Effector memory CD8-positive, alpha-beta T cell (primary cell): Measurements from ENCODE around the gene ARHGEF17.
A peak's percentile ranks its signal among the peaks of the same experiment; 100 is the strongest.

Experiments
- ATAC-seq: fragments of 150-1000 bp; cut with Tn5 transposase; replicated peaks from 2 replicates; pipeline ENCODE4 v1.10.0; 2021; ENCODE audit warnings: mild to moderate bottlenecking, moderate library complexity
- DNase-seq, 3 experiments: peaks; one replicate each; pipeline ENCODE4 v3.0.0; 2021
- H3K27ac Mint-ChIP-seq, 2 donors: one replicate each; pipeline ENCODE4 v1.8.0; 2022; ENCODE audit warnings: mild to moderate bottlenecking in 2 of 2, mixed read lengths in 2 of 2, moderate library complexity in 2 of 2
- H3K27me3 Mint-ChIP-seq, 2 donors: one replicate each; pipeline ENCODE4 v1.8.0; 2022; ENCODE audit warnings: mixed read lengths in 2 of 2
- H3K36me3 Mint-ChIP-seq: one replicate; pipeline ENCODE4 v1.8.0; 2022; ENCODE audit warnings: mild to moderate bottlenecking, moderate library complexity, mixed read lengths; ENCODE audit not compliant: insufficient read depth
- H3K4me1 Mint-ChIP-seq, 2 donors: one replicate each; pipeline ENCODE4 v1.8.0; 2022; ENCODE audit warnings: low read depth in 2 of 2, mixed read lengths in 2 of 2
- H3K4me3 Mint-ChIP-seq, 2 donors: one replicate each; pipeline ENCODE4 v1.8.0; 2022; ENCODE audit warnings: mild to moderate bottlenecking in 2 of 2, mixed read lengths in 2 of 2, moderate library complexity in 2 of 2
- H3K9me3 Mint-ChIP-seq, 2 donors: one replicate each; pipeline ENCODE4 v1.8.0; 2022; ENCODE audit warnings: mixed read lengths in 2 of 2

The ARHGEF17 gene

DNA sequence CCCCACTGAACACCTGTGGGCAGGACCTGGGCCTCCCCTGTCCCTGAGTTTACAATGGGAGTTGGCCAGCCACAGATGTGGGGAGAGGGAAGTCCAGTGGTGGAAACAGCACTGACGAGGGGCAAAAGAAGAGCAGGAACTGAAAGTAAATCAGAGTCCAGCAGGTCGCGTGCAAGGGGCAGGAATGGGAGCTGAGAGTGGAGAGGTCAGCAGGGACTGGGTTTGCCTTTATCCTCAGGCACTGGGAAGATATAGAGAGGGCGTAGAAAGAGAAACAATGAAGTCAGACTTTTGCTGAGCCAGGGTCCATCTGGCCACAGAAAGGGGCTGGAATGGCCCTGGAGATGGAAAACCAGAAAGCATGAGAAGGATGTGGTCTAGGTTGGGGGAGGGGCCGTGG, 27.4 kb upstream of the ARHGEF17 start:
- DNase-seq: no peak
- H3K4me1 Mint-ChIP-seq: peaks cover 0 to 2% of the 10 kb centered on the region in 2 donors
- peaks cover 3% of the 10 kb centered on the region for H3K36me3 Mint-ChIP-seq
- H3K27me3 Mint-ChIP-seq: peaks cover 6 to 19% of the 10 kb centered on the region in 2 donors
- no peak overlapping the region for H3K27ac Mint-ChIP-seq
- no peak overlapping the region for H3K4me3 Mint-ChIP-seq
- no peak for ATAC-seq
- H3K9me3 Mint-ChIP-seq: no peaks in the 10 kb centered on the region

- H3K4me1 Mint-ChIP-seq: peaks cover 0 to 2% of the 10 kb centered on the region in 2 donors
- no peak for DNase-seq
- H3K9me3 Mint-ChIP-seq: no peaks in the 10 kb centered on the region
- no peak overlapping the region for H3K27ac Mint-ChIP-seq
- H3K27me3 Mint-ChIP-seq: peaks cover 6 to 19% of the 10 kb centered on the region in 2 donors
- peaks cover 3% of the 10 kb centered on the region for H3K36me3 Mint-ChIP-seq
- H3K4me3 Mint-ChIP-seq: no peak overlapping the region
- ATAC-seq: no peak
Measured at GRCh38 chr11:73281201-73281741, 26.8 kb upstream of the ARHGEF17 start.

DNA sequence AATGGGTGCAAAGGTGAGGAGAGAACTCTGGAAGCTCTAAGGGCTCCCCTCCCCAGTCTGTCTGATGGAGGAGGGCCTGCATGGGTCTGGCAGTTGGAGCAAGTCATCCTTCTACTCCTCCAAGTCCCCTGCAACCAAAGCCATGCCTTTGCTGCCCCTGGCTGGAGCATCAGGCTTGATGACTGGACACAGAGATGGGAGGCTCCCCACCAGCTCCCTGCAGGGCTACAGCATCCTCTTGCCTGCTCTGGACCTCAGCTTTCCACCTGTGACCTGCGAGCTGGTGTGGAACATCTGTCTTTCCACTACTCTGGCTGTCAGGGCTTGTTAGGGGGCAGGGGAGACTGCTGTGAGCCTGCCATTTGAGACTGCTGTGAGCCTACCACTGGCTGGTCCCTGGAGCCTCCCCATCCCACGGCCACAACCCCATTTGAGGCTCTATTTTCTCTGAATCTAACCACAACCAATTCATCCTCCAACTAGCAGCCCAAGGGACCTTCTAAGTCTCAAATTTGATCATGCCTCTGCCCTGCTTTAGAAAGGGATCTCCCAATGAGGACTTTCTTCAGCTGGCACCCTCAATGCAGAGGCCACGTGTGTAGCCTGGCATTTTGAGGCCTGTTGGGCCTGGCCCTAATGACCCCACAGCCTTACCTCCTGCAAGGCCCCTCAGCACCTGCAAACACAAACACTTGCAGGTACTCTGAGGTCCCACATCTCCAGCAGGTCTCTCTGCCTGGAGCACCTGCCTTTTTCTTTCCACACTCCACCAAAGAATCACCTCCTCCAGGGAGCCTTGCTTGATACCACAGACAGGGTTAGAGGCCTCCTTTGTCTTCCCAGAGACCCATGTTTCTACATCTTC, 26.0 kb upstream of the ARHGEF17 start:
- Mint-ChIP-seq H3K36me3 (peaks cover 3% of the 10 kb centered on the region), H3K4me1 (peaks cover 0 to 2% of the 10 kb centered on the region in 2 donors), H3K27ac (no peak overlapping the region), H3K9me3 (no peaks in the 10 kb centered on the region), H3K27me3 (peaks cover 6 to 23% of the 10 kb centered on the region in 2 donors), H3K4me3 (no peak overlapping the region)
- DNase-seq: no peak
- no peak for ATAC-seq

- Mint-ChIP-seq H3K27ac (no peak overlapping the region), H3K4me1 (peaks cover 0 to 3% of the 10 kb centered on the region in 2 donors), H3K36me3 (peaks cover 3% of the 10 kb centered on the region)
Measured at GRCh38 chr11:73283276-73284000, 24.6 kb upstream of the ARHGEF17 start.

GRCh38 chr11:73284106-73284505, 24.0 kb upstream of the ARHGEF17 start:
- ATAC-seq (no peak), DNase-seq (no peak)
- Mint-ChIP-seq H3K36me3 (peaks cover 3% of the 10 kb centered on the region), H3K9me3 (no peaks in the 10 kb centered on the region), H3K4me1 (peaks cover 0 to 7% of the 10 kb centered on the region in 2 donors), H3K4me3 (no peak overlapping the region), H3K27ac (no peak overlapping the region), H3K27me3 (peaks cover 6 to 26% of the 10 kb centered on the region in 2 donors)

More at GRCh38 chr11:73283276-73284000, 24.6 kb upstream of the ARHGEF17 start:
- no peak for ATAC-seq
- peaks cover 6 to 26% of the 10 kb centered on the region in 2 donors for H3K27me3 Mint-ChIP-seq
- no peaks in the 10 kb centered on the region for H3K9me3 Mint-ChIP-seq
- H3K4me3 Mint-ChIP-seq: no peak overlapping the region
- DNase-seq: no peak

DNA sequence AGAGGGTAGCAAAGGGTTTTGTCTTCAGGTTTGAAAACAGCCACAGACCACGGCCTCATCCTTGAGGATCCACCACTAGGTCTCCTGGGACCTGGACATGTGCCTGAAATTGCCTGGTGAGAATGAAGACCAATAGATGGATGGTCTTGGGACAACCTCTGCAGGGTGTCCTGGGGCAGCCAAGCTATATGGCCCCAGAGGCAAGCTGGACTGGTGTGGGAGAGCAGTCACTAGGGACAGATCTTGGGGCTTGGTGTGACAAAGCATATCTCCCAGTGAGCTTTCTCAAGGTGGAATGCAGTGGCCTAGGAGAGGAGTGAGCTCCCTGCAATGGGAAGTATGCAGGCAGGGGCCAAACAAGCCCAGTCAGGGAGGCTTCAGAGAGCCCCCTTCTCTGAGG, 22.4 kb upstream of the ARHGEF17 start:
- Mint-ChIP-seq H3K9me3 (no peaks in the 10 kb centered on the region), H3K36me3 (peaks cover 3% of the 10 kb centered on the region), H3K4me1 (peaks cover 0 to 8% of the 10 kb centered on the region in 2 donors), H3K27me3 (peaks cover 6 to 26% of the 10 kb centered on the region in 2 donors), H3K4me3 (no peak overlapping the region), H3K27ac (peak overlapping the region in 1 of 2 donors; percentile 42)
- DNase-seq (no peak), ATAC-seq (no peak)

DNA sequence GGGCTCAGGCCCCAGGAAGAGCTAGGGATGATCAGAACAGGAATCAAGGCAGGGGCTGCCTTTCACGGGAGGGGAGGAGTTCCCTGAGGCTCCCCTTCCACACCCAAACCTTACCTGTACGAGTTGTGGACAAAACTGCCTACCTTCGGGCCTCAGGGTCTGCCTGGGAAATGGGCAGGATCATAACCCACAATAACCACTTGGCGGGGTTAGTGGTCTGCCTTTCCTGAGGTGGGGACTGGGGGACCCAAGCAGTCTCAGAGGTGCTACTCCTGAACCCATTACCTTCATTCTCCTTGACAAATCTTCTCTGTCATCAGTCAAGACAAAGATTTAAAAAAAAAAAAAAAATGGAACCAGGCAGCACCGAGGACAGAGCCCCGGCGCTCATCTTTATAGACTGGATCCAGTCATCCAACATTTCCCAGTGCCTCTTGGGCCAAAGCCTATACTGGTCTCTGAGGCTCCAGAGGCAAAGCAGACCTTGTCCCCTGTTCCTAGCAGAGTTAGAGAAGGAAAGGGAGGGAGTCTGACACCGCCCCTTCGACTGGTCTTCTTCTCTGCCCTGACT, 21.8 kb upstream of the ARHGEF17 start:
- Mint-ChIP-seq H3K9me3 (no peaks in the 10 kb centered on the region), H3K36me3 (peaks cover 3% of the 10 kb centered on the region), H3K4me3 (no peak overlapping the region), H3K27me3 (peaks cover 6 to 26% of the 10 kb centered on the region in 2 donors), H3K27ac (peak overlapping the region in 1 of 2 donors; percentile 62), H3K4me1 (peaks cover 0 to 8% of the 10 kb centered on the region in 2 donors)
- DNase-seq (no peak), ATAC-seq (no peak)

- Mint-ChIP-seq H3K27me3 (peaks cover 0 to 18% of the 10 kb centered on the region in 2 donors), H3K4me1 (peaks cover 0 to 8% of the 10 kb centered on the region in 2 donors), H3K36me3 (no peaks in the 10 kb centered on the region), H3K9me3 (no peaks in the 10 kb centered on the region), H3K27ac (no peak overlapping the region), H3K4me3 (peak overlapping the region in 1 of 2 donors; percentile 16)
- no peak for DNase-seq
- ATAC-seq: no peak
Measured at GRCh38 chr11:73287400-73288101, 20.5 kb upstream of the ARHGEF17 start.

DNA sequence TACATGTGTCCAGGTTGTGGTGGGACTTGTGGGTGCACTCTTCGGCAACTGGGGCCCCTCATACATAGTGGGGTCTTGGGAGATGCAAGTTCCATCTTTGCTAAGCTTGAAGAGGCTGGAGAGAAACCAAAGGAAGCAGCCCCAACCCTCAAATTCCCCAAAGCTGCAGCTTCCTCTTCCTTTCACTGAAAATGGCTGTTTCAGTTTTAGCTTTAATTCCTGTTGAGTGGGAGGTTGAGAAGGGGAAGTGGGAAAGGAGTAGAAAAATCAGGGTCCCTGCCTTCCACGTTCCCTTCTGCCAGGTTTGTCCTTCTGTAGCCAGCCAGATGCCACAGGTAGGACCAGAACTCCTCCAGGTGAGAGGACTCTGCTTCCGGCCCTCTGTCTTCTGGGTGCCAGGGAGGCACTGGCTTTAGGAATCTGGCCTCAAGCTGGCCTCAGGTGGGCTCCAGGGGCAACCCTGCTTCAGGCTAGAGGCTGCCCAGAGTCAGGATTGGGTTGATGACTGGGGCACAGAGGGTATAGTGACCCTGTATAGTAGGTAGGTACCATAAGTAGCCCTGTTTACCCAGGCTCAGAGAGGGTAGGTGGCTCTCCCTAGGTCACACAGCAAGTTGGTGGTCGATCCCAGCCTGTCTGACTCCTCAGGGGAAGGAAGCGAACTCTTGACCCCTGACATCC, 19.7 kb upstream of the ARHGEF17 start:
- Mint-ChIP-seq H3K4me3 (peak overlapping the region in 1 of 2 donors; percentile 16), H3K9me3 (no peaks in the 10 kb centered on the region), H3K27ac (no peak overlapping the region), H3K36me3 (no peaks in the 10 kb centered on the region), H3K27me3 (peaks cover 0 to 16% of the 10 kb centered on the region in 2 donors), H3K4me1 (peaks cover 0 to 8% of the 10 kb centered on the region in 2 donors)
- no peak for DNase-seq
- ATAC-seq: peak; percentile 24

DNA sequence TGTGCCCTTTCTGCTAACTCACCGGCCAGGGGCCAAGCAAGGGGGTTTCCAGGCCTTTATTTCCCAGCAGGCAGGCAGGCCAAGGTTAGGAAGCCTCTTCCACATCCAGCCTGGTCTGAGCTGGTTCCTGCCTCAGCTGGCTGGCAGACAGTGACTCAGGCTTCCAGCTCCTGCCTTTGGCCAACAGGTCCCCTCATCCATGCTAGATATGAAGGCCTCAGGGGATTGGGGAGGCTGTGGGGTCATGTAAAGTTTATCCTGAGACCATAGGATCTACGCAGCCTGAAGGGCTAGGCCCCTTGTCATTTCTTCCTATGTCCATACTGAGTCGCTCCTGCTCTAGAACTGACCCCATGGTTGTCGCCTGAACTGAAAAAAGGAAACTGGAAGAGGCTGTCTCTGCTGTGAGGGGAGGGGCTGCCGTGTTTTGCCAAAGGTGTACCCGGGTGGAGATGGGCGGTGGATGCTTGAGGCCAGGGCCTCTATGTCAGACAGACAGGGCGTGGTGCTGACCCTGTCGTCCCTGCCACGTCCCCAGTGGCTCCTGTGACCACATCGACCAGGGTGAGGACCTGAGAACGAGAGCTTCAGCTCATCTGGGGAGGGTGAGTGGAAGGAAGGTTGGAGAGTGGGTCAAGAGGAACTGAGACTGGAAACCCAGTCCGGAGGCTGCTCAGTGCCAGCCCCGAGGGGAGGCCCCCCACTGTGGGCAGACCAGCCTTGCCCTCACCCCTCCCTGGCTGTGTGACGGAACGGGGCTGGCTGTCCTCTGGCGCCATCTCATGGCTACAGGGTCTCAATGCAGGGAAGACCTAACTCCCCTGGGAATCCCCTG, 19.0 kb upstream of the ARHGEF17 start:
- Mint-ChIP-seq H3K27ac (peak overlapping the region; percentile 26 to 66), H3K4me1 (peaks cover 0 to 8% of the 10 kb centered on the region in 2 donors), H3K36me3 (no peaks in the 10 kb centered on the region), H3K27me3 (peaks cover 0 to 8% of the 10 kb centered on the region in 2 donors), H3K4me3 (peak overlapping the region in 1 of 2 donors; percentile 73), H3K9me3 (no peaks in the 10 kb centered on the region)
- DNase-seq (peak; percentile 40 to 46 (median 42)), ATAC-seq (peak; percentile 88)

DNA sequence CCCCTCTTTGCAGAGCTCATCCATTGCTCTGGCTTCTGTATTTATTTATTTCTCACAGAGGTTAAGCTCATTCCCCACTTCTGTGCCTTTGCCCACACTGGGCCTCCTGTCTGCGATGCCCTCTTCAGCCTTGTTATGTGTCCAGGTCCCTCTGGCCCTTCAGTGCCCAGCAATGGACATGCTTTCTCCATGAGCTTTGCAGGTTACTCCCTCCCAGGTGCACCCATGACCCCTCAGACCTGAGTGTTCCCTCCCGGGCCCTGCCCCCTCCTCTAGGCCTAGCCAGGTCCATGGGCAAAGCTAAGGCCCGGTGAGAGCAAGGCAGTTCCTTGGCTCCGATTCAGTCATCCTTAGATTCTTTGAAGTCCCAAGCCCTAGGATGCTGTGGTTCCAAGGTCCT, 17.5 kb upstream of the ARHGEF17 start:
- DNase-seq (no peak), ATAC-seq (no peak)
- H3K27me3 Mint-ChIP-seq: peaks cover 0 to 7% of the 10 kb centered on the region in 2 donors
- no peak overlapping the region for H3K4me3 Mint-ChIP-seq
- no peaks in the 10 kb centered on the region for H3K9me3 Mint-ChIP-seq
- no peaks in the 10 kb centered on the region for H3K36me3 Mint-ChIP-seq
- H3K27ac Mint-ChIP-seq: no peak overlapping the region
- H3K4me1 Mint-ChIP-seq: peaks cover 0 to 8% of the 10 kb centered on the region in 2 donors

DNA sequence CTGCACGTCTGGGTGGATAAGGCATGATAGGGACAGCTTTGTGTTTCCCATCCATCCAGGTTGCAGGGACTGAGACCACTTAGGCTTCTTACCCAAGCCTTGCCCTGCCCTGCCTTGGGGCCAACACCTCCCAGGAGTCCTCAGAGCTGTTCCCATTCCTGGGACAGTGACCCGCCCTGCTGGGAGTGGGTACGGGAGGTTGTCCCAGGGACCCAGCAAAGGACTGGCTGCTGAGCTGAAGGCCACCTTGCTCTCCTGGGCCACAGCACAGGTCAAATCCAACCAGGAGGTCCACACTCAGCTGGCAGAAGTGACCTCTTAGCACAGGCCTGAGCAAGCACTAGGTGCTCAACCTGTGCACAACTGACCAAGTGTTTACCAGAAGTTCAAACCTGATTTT, 16.9 kb upstream of the ARHGEF17 start:
- no peaks in the 10 kb centered on the region for H3K9me3 Mint-ChIP-seq
- peaks cover 0 to 7% of the 10 kb centered on the region in 2 donors for H3K27me3 Mint-ChIP-seq
- no peak overlapping the region for H3K4me3 Mint-ChIP-seq
- peaks cover 0 to 8% of the 10 kb centered on the region in 2 donors for H3K4me1 Mint-ChIP-seq
- DNase-seq (no peak), ATAC-seq (no peak)
- no peaks in the 10 kb centered on the region for H3K36me3 Mint-ChIP-seq
- no peak overlapping the region for H3K27ac Mint-ChIP-seq
